Esophagus squamous epithelium (tissue), 5 donors: Measurements from ENCODE around the gene ODAD4. TPM values are rescaled to one million over a fixed set of nuclear protein-coding genes. Genes with fewer than 3 reads are reported as not detected.

Experiments
- DNase-seq: peaks from one replicate; lab custom pipeline; 2025; lab: John Stamatoyannopoulos, UW
- H3K27ac ChIP-seq, 4 donors: fragments of 200-600 bp; sonication (generic); one replicate each; pipeline ENCODE4 v1.5.1; 2016 to 2019; ENCODE audit warnings: mild to moderate bottlenecking in 1 of 4
- H3K27me3 ChIP-seq, 4 donors: fragments of 200-600 bp; sonication (generic); 1 replicate in 3 of 4; 2 replicates in 1 of 4; pipeline versions ENCODE4 v1.5.1 to v1.6.0; 2017 to 2021; ENCODE audit warnings: antibody characterized with exemption in 1 of 4
- H3K36me3 ChIP-seq, 3 donors: fragments of 200-600 bp; sonication (generic); one replicate each; pipeline ENCODE4 v1.5.1; 2016 to 2019
- H3K4me1 ChIP-seq, 3 donors: fragments of 200-600 bp; sonication (generic); one replicate each; pipeline ENCODE4 v1.5.1; 2017 to 2019
- H3K4me3 ChIP-seq, 4 donors: fragments of 200-600 bp; sonication (generic); 1 replicate in 3 of 4; 2 replicates in 1 of 4; pipeline ENCODE4 v1.5.1; 2016 to 2019; ENCODE audit warnings: mild to moderate bottlenecking in 2 of 4, moderate library complexity in 1 of 4
- H3K9me3 ChIP-seq, 3 donors: fragments of 200-600 bp; sonication (generic); one replicate each; pipeline ENCODE4 v1.5.1; 2016 to 2019
- POLR2A ChIP-seq, 4 donors: fragments of 450-650 bp; IDR thresholded peaks; one replicate each; pipeline ENCODE4 v1.6.1; 2017; ENCODE audit warnings: antibody characterized with exemption in 4 of 4, mild to moderate bottlenecking in 4 of 4, moderate library complexity in 3 of 4
- WGBS, 2 donors: methylation state at CpG; one replicate each; pipeline ENCODE4 v1.1.5; 2018; 5-methylcytosine and 5-hydroxymethylcytosine counted together
- intact Hi-C: fragments of 100-400 bp; cut with DNase I; formaldehyde crosslinking; loops from one replicate; pipeline ENCODE4 v1.15.0; 2022
- total RNA-seq, 4 donors: library from RNA; depleted of rRNA; stranded (reverse); fragments of >200 nt; gene quantifications; one replicate each; pipeline ENCODE4 v1.1.0, GENCODE V29; 2016
- TF ChIP-seq, protein P1 (sequence below), 6 experiments: fragments of 450-650 bp in 4 of 6; fragments of 200-600 bp in 2 of 6; sonication (generic) in 2 of 6; IDR thresholded peaks; one replicate each; pipeline ENCODE4 v1.5.1; 2016 to 2019; ENCODE audit warnings: antibody characterized with exemption in 6 of 6, mild to moderate bottlenecking in 4 of 6, moderate library complexity in 4 of 6
- donor health status: DM: yes; HTN: yes; CAD: no.

Gene ODAD4
- total RNA-seq, 4 donors from 2014 or later = 0.38 TPM; not detected in 3

DNA sequence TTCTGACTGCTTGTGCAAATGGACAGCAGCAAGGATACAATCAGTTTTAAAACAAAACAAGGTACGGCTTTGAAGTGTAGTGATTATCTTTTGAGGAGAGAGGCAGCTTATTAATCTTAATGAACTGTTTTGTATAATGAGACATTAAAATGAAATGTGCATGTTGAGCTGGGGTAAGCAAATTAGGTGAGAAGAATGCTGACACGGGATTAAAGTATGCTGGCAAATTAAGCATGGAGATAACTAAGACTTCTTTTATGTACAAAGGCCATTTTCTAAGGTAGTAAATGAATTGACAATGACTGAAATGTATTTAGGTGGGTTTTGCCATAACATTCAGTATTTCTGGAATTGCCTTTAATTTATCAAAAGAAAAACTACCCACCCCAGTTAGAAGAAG lies 68.1 kb downstream of the ODAD4 start:
- TF ChIP-seq POLR2A (IDR thresholded peaks at IDR 0.05) = no peak
- TF ChIP-seq, protein P1, sequence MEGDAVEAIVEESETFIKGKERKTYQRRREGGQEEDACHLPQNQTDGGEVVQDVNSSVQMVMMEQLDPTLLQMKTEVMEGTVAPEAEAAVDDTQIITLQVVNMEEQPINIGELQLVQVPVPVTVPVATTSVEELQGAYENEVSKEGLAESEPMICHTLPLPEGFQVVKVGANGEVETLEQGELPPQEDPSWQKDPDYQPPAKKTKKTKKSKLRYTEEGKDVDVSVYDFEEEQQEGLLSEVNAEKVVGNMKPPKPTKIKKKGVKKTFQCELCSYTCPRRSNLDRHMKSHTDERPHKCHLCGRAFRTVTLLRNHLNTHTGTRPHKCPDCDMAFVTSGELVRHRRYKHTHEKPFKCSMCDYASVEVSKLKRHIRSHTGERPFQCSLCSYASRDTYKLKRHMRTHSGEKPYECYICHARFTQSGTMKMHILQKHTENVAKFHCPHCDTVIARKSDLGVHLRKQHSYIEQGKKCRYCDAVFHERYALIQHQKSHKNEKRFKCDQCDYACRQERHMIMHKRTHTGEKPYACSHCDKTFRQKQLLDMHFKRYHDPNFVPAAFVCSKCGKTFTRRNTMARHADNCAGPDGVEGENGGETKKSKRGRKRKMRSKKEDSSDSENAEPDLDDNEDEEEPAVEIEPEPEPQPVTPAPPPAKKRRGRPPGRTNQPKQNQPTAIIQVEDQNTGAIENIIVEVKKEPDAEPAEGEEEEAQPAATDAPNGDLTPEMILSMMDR (IDR thresholded peaks at IDR 0.05) = no peak
- Histone ChIP-seq H3K4me3 (no peak overlapping the region), H3K9me3 (no peaks in the 10 kb centered on the region), H3K36me3 (peaks cover 7 to 100% (median 38%) of the 10 kb centered on the region in 3 donors), H3K27ac (no peak overlapping the region), H3K27me3 (no peaks in the 10 kb centered on the region), H3K4me1 (peaks cover 0 to 25% (median 11%) of the 10 kb centered on the region in 3 donors)
- 32 to 51% methylated on average over 2 of the region's 2 CpGs for WGBS, 2 donors
- no peak for DNase-seq
- intact Hi-C loops = no loop called here

- 49 to 59% methylated on average over 3 of the region's 3 CpGs for WGBS, 2 donors
- Histone ChIP-seq H3K36me3 (peaks cover 7 to 79% (median 28%) of the 10 kb centered on the region in 3 donors), H3K4me1 (peaks cover 0 to 43% (median 23%) of the 10 kb centered on the region in 3 donors), H3K9me3 (no peaks in the 10 kb centered on the region), H3K27me3 (no peaks in the 10 kb centered on the region), H3K27ac (no peak overlapping the region), H3K4me3 (no peak overlapping the region)
- intact Hi-C loops = no loop called here
- TF ChIP-seq, protein P1 (IDR thresholded peaks at IDR 0.05) = no peak
- no peak for TF ChIP-seq POLR2A (IDR thresholded peaks at IDR 0.05)
- no peak for DNase-seq
Observed at GRCh38 chr17:42000413-42001133, 70.2 kb downstream of the ODAD4 start.

- Histone ChIP-seq H3K27ac (no peak overlapping the region), H3K27me3 (no peaks in the 10 kb centered on the region), H3K9me3 (no peaks in the 10 kb centered on the region), H3K4me1 (peaks cover 0 to 52% (median 23%) of the 10 kb centered on the region in 3 donors), H3K36me3 (peaks cover 2 to 67% (median 18%) of the 10 kb centered on the region in 3 donors), H3K4me3 (no peak overlapping the region)
- WGBS, 2 donors = 79 to 93% methylated on average over 2 of the region's 2 CpGs
- TF ChIP-seq, protein P1 (IDR thresholded peaks at IDR 0.05) = no peak
- TF ChIP-seq POLR2A (IDR thresholded peaks at IDR 0.05) = no peak
- intact Hi-C loops = no loop called here
- DNase-seq = no peak
Observed at GRCh38 chr17:42001729-42002128, 71.3 kb downstream of the ODAD4 start.

DNA sequence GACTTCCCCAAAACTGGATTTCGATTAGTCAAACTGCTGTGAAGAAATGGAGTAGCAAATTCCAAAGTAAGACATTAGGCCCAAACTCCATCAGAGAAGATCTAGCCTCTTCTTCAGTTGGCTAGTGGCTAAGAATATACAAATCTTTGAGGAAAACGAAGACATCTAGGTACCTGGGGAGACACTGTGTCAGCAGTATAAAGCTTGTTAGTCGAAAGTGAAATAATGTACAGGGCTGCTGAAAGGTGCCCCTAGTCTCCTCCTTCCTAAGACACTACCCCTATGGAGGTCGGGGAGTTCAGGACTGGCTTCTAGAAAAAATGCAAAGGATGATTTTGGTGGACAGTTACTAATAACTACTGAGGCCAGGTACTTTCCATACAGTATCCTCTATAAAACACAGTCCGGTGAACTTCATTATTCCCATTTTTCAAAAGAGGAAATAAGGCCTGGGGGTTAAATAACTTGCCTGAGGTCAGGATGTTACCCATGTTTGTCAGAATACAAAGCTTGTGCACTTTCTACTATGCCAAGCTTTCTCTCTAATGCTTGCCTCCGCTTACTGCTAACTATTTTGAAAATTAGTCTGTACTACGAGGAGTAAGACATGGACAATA lies 71.9 kb downstream of the ODAD4 start:
- DNase-seq = no peak
- Histone ChIP-seq H3K36me3 (peaks cover 0 to 62% (median 17%) of the 10 kb centered on the region in 3 donors), H3K27ac (no peak overlapping the region), H3K4me1 (peaks cover 0 to 54% (median 23%) of the 10 kb centered on the region in 3 donors), H3K9me3 (no peaks in the 10 kb centered on the region), H3K4me3 (no peak overlapping the region), H3K27me3 (no peaks in the 10 kb centered on the region)
- TF ChIP-seq POLR2A (IDR thresholded peaks at IDR 0.05) = no peak
- TF ChIP-seq, protein P1 (IDR thresholded peaks at IDR 0.05) = no peak
- 75 to 82% methylated on average over 7 of the region's 7 CpGs for WGBS, 2 donors
- intact Hi-C loops = no loop called here

GRCh38 chr17:42002792-42003301 lies 72.4 kb downstream of the ODAD4 start:
- Histone ChIP-seq H3K27me3 (no peaks in the 10 kb centered on the region), H3K36me3 (peaks cover 0 to 56% (median 13%) of the 10 kb centered on the region in 3 donors), H3K27ac (no peak overlapping the region)

More at GRCh38 chr17:42002792-42003301, 72.4 kb downstream of the ODAD4 start:
- no peak overlapping the region for H3K4me3 ChIP-seq
- intact Hi-C loops = no loop called here
- H3K4me1 ChIP-seq = peaks cover 0 to 58% (median 23%) of the 10 kb centered on the region in 3 donors
- no peak for DNase-seq
- H3K9me3 ChIP-seq = no peaks in the 10 kb centered on the region
- no peak for TF ChIP-seq POLR2A (IDR thresholded peaks at IDR 0.05)
- TF ChIP-seq, protein P1 (IDR thresholded peaks at IDR 0.05) = no peak
- WGBS, 2 donors = 55 to 58% methylated on average over 3 of the region's 3 CpGs
